GM23338 (cell line): Measurements from ENCODE around the gene SENP5. TPM values are rescaled to one million over a fixed set of nuclear protein-coding genes. Genes with fewer than 3 reads are reported as not detected.

Source experiments
- ATAC-seq: fragments of 200-7000 bp; cut with Tn5 transposase; 3 replicates; pipeline ENCODE4 v1.9.1; 2020
- DNase-seq: peaks from one replicate; pipeline ENCODE4 v3.0.0-alpha.2; 2015; ENCODE audit warnings: low spot score
- H2AFZ ChIP-seq: fragments of 200-600 bp; sonication (generic); 2 replicates; pipeline ENCODE4 v1.8.0; 2016; ENCODE audit warnings: antibody characterized with exemption, mild to moderate bottlenecking, moderate library complexity
- H3F3A ChIP-seq: fragments of 200-600 bp; sonication (generic); replicated peaks from 2 replicates; pipeline ENCODE4 v1.8.0; 2017; ENCODE audit warnings: antibody characterized with exemption, mixed run types, low read depth
- H3K27ac ChIP-seq: fragments of 200-600 bp; sonication (generic); 2 replicates; pipeline ENCODE4 v1.6.1; 2016; ENCODE audit warnings: low read depth
- H3K27me3 ChIP-seq: fragments of 200-600 bp; sonication (generic); 2 replicates; pipeline ENCODE4 v1.8.0; 2016; ENCODE audit warnings: mild to moderate bottlenecking, mixed run types, moderate library complexity; ENCODE audit not compliant: insufficient read depth
- H3K36me3 ChIP-seq: fragments of 200-600 bp; sonication (generic); 2 replicates; pipeline ENCODE4 v1.8.0; 2016; ENCODE audit warnings: mild to moderate bottlenecking; ENCODE audit not compliant: insufficient read depth
- H3K4me1 ChIP-seq: fragments of 200-600 bp; sonication (generic); 2 replicates; pipeline ENCODE4 v1.8.0; 2016; ENCODE audit warnings: mild to moderate bottlenecking, moderate library complexity; ENCODE audit not compliant: insufficient read depth
- H3K4me2 ChIP-seq: fragments of 200-600 bp; sonication (generic); 2 replicates; pipeline ENCODE4 v1.7.1; 2017; ENCODE audit warnings: mixed run types
- H3K4me3 ChIP-seq: fragments of 200-600 bp; sonication (generic); 2 replicates; pipeline ENCODE4 v1.6.1; 2016; ENCODE audit warnings: mixed run types
- H3K79me2 ChIP-seq: fragments of 200-600 bp; sonication (generic); replicated peaks from 2 replicates; pipeline ENCODE4 v1.8.0; 2017; ENCODE audit warnings: mild to moderate bottlenecking; ENCODE audit not compliant: insufficient read depth
- H3K9me2 ChIP-seq: fragments of 200-600 bp; sonication (generic); 2 replicates; pipeline ENCODE4 v1.8.0; 2017; ENCODE audit not compliant: insufficient read depth
- H4K20me1 ChIP-seq: fragments of 200-600 bp; sonication (generic); replicated peaks from 2 replicates; pipeline ENCODE4 v1.8.0; 2017; ENCODE audit warnings: mild to moderate bottlenecking; ENCODE audit not compliant: insufficient read depth
- H3K27ac Mint-ChIP-seq: 2 replicates; pipeline ENCODE4 v1.8.0; 2020; ENCODE audit warnings: inconsistent platforms, mild to moderate bottlenecking, moderate library complexity, mixed read lengths
- H3K27me3 Mint-ChIP-seq: 3 replicates; pipeline ENCODE4 v1.8.0; 2022; ENCODE audit warnings: low read depth, mild to moderate bottlenecking, moderate library complexity, mixed read lengths, inconsistent platforms; ENCODE audit not compliant: insufficient read depth, poor library complexity
- H3K36me3 Mint-ChIP-seq: 3 replicates; pipeline ENCODE4 v1.8.0; 2021; ENCODE audit warnings: low read depth, mild to moderate bottlenecking, inconsistent platforms, moderate library complexity, mixed read lengths
- H3K4me1 Mint-ChIP-seq: 3 replicates; pipeline ENCODE4 v1.8.0; 2020; ENCODE audit warnings: mild to moderate bottlenecking, inconsistent platforms, mixed read lengths
- H3K4me3 Mint-ChIP-seq: 3 replicates; pipeline ENCODE4 v1.8.0; 2021; ENCODE audit warnings: moderate library complexity, mild to moderate bottlenecking, inconsistent platforms, mixed read lengths
- H3K9me3 Mint-ChIP-seq: 3 replicates; pipeline ENCODE4 v1.8.0; 2020; ENCODE audit warnings: moderate library complexity, mild to moderate bottlenecking, inconsistent platforms, mixed read lengths
- NANOG ChIP-seq: IDR thresholded peaks from 2 replicates; pipeline ENCODE4 v1.6.1; 2016; ENCODE audit warnings: antibody characterized with exemption, borderline replicate concordance
- STAT1 ChIP-seq: IDR thresholded peaks from one replicate; pipeline ENCODE4 v1.6.1; 2016; ENCODE audit warnings: antibody characterized with exemption; ENCODE audit not compliant: unreplicated experiment
- ZNF114 ChIP-seq: fragments of 250-450 bp; sonication (Bioruptor Pico); IDR thresholded peaks from 2 replicates; pipeline ENCODE4 v1.5.0; 2020; ENCODE audit warnings: mild to moderate bottlenecking, moderate library complexity
- ZNF331 ChIP-seq: fragments of 250-450 bp; sonication (Bioruptor Pico); IDR thresholded peaks from 2 replicates; pipeline ENCODE4 v1.5.0; 2020; ENCODE audit warnings: low read depth, mild to moderate bottlenecking, moderate library complexity
- ZNF462 ChIP-seq: fragments of 250-450 bp; sonication (Bioruptor Pico); IDR thresholded peaks from 2 replicates; pipeline ENCODE4 v1.5.0; 2020; ENCODE audit warnings: mild to moderate bottlenecking, moderate library complexity
- polyA plus RNA-seq: library from polyadenylated mRNA; unstranded; fragments of >200 nt; fragmentation: Nextera tagmentation; extraction: Ambion mirVana; gene quantifications from 2 replicates; pipeline ENCODE4 v1.2.1, GENCODE V29; 2016
- total RNA-seq: library from RNA; depleted of rRNA; stranded (reverse); fragments of >200 nt; shearing (Covaris generic); gene quantifications from 2 replicates; pipeline ENCODE4 v1.2.3, GENCODE V29; 2014
- TF ChIP-seq, protein P1 (sequence below): IDR thresholded peaks from one replicate; pipeline ENCODE4 v1.6.1; 2018; ENCODE audit warnings: antibody characterized with exemption; ENCODE audit not compliant: unreplicated experiment

The SENP5 gene
- total and polyA plus RNA-seq, 2 experiments from 2014 or later = 12.2 to 34.3 TPM

GRCh38 chr3:196970547-196971093, 102.9 kb downstream of the SENP5 start:
- H3K27ac ChIP-seq = no peak overlapping the region
- no peaks in the 10 kb centered on the region; the same call in 1 of the 2 replicates for H3K4me1 ChIP-seq
- peaks cover 27% of the 10 kb centered on the region for H3K9me3 Mint-ChIP-seq
- no peaks in the 10 kb centered on the region for H3K36me3 ChIP-seq
- ATAC-seq = no peak
- H3K27me3 ChIP-seq = peaks cover 65% of the 10 kb centered on the region
- no peak for DNase-seq
- peaks cover 51% of the 10 kb centered on the region for H3K27me3 Mint-ChIP-seq
- H2AFZ ChIP-seq = no peak overlapping the region
- no peaks in the 10 kb centered on the region for H3K79me2 ChIP-seq
- peaks cover 8% of the 10 kb centered on the region for H3K36me3 Mint-ChIP-seq
- H3K27ac Mint-ChIP-seq = no peak overlapping the region
- H3K4me1 Mint-ChIP-seq = peaks cover 8% of the 10 kb centered on the region; the same call in 2 of the 3 replicates
- H3K4me3 Mint-ChIP-seq = peak overlapping the region; percentile 60
- H3K4me3 ChIP-seq = no peak overlapping the region
- H3K4me2 ChIP-seq = no peak overlapping the region
- TF ChIP-seq ZNF114 (CRISPR knock-in tag) (no peak), STAT1 (no peak), NANOG (no peak), ZNF462 (CRISPR knock-in tag) (no peak), ZNF331 (CRISPR knock-in tag) (no peak)
- no peaks in the 10 kb centered on the region for H3K9me2 ChIP-seq
- 0 out of 2 replicates have a peak, but pooled peaks cover 6% of the 10 kb centered on the region for H3F3A ChIP-seq
- no peaks in the 10 kb centered on the region for H4K20me1 ChIP-seq

DNA sequence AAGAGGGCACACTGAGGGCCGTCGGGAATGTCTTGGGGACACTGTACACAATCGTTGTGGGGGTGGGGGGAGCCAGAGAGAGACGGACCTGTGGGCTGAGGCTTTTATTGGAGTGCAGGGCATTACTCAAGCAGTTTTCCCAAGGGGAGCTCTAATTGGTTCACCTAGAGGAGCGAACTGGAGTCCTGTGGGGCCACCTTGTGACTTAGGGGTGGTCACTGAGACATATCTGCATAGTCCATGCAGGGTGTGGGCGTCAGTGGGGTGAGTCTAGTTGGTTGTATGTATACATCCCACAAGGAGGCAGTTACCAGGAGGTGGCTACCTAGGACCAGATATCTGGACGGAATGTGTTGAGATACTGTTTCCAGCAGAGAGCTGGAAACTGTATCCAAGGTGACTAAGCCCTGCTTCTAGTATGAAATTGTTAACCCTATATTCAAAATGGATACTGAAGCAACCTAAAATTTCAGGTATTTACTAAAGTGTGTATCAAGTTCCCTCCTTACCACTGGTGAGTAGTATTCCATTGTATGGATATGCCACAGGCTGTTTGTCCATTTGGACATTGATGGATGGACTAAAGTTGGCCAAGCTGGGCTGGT, 103.5 kb downstream of the SENP5 start:
- no peak overlapping the region for H3K27ac Mint-ChIP-seq
- Histone ChIP-seq H3K36me3 (no peaks in the 10 kb centered on the region), H2AFZ (no peak overlapping the region), H3K4me1 (no peaks in the 10 kb centered on the region; the same call in 1 of the 2 replicates), H3F3A (0 out of 2 replicates have a peak, but pooled peaks cover 6% of the 10 kb centered on the region), H3K79me2 (no peaks in the 10 kb centered on the region), H3K9me2 (no peaks in the 10 kb centered on the region), H3K27me3 (peaks cover 59% of the 10 kb centered on the region), H4K20me1 (no peaks in the 10 kb centered on the region), H3K27ac (no peak overlapping the region), H3K4me2 (no peak overlapping the region), H3K4me3 (no peak overlapping the region)
- peaks cover 45% of the 10 kb centered on the region for H3K27me3 Mint-ChIP-seq
- H3K4me1 Mint-ChIP-seq = peaks cover 8% of the 10 kb centered on the region; the same call in 2 of the 3 replicates
- ATAC-seq (no peak), DNase-seq (no peak)
- peaks cover 8% of the 10 kb centered on the region for H3K36me3 Mint-ChIP-seq
- peaks cover 27% of the 10 kb centered on the region for H3K9me3 Mint-ChIP-seq
- no peak overlapping the region; the same call in 2 of the 3 replicates for H3K4me3 Mint-ChIP-seq
- TF ChIP-seq, protein P1, sequence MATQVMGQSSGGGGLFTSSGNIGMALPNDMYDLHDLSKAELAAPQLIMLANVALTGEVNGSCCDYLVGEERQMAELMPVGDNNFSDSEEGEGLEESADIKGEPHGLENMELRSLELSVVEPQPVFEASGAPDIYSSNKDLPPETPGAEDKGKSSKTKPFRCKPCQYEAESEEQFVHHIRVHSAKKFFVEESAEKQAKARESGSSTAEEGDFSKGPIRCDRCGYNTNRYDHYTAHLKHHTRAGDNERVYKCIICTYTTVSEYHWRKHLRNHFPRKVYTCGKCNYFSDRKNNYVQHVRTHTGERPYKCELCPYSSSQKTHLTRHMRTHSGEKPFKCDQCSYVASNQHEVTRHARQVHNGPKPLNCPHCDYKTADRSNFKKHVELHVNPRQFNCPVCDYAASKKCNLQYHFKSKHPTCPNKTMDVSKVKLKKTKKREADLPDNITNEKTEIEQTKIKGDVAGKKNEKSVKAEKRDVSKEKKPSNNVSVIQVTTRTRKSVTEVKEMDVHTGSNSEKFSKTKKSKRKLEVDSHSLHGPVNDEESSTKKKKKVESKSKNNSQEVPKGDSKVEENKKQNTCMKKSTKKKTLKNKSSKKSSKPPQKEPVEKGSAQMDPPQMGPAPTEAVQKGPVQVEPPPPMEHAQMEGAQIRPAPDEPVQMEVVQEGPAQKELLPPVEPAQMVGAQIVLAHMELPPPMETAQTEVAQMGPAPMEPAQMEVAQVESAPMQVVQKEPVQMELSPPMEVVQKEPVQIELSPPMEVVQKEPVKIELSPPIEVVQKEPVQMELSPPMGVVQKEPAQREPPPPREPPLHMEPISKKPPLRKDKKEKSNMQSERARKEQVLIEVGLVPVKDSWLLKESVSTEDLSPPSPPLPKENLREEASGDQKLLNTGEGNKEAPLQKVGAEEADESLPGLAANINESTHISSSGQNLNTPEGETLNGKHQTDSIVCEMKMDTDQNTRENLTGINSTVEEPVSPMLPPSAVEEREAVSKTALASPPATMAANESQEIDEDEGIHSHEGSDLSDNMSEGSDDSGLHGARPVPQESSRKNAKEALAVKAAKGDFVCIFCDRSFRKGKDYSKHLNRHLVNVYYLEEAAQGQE = no peak
- no peak for TF ChIP-seq STAT1
